HepG2 (cell line): Measurements from ENCODE around the gene E2F1. TPM values are rescaled to one million over a fixed set of nuclear protein-coding genes. Genes with fewer than 3 reads are reported as not detected.
A peak's percentile ranks its signal among the peaks of the same experiment; 100 is the strongest.

ENCODE experiments used
- AGO2 ChIP-seq: fragments of 200-400 bp; formaldehyde crosslinking; optimal IDR thresholded peaks from 2 replicates; pipeline ENCODE3; 2017; ENCODE audit warnings: mild to moderate bottlenecking, low read depth, low read length, moderate library complexity
- BORCS8-MEF2B ChIP-seq: sonication (generic); formaldehyde crosslinking; IDR thresholded peaks from 2 replicates; pipeline ENCODE4 v1.8.0; 2022; ENCODE audit warnings: mild to moderate bottlenecking, missing genetic modification reagents
- HES4 ChIP-seq: sonication (generic); formaldehyde crosslinking; IDR thresholded peaks from 2 replicates; pipeline ENCODE4 v1.9.0; 2021; ENCODE audit warnings: mild to moderate bottlenecking, missing genetic modification reagents, borderline replicate concordance
- LCORL ChIP-seq, 2 experiments: fragments of 450-650 bp in 1 of 2; sonication (generic) in 1 of 2; formaldehyde crosslinking in 1 of 2; IDR thresholded peaks; 2 replicates each; pipeline versions ENCODE4 v1.5.0 to v1.6.1; 2017 to 2020; ENCODE audit warnings: antibody characterized with exemption in 1 of 2, missing genetic modification reagents in 1 of 2
- MBD4 ChIP-seq: IDR thresholded peaks from 2 replicates; pipeline ENCODE4 v1.6.1; 2012; ENCODE audit warnings: low read length, inconsistent platforms, borderline replicate concordance
- NFKBIZ ChIP-seq: IDR thresholded peaks from 2 replicates; pipeline ENCODE4 v1.6.1; 2018; ENCODE audit warnings: missing genetic modification reagents, missing compliant biosample characterization
- PLRG1 ChIP-seq: fragments of 450-650 bp; conservative IDR thresholded peaks from 2 replicates; pipeline ENCODE4 v1.6.1; 2016
- POLR2G ChIP-seq: fragments of 200-400 bp; formaldehyde crosslinking; IDR thresholded peaks from 2 replicates; pipeline ENCODE4 v1.6.1; 2018; ENCODE audit warnings: mild to moderate bottlenecking, low read depth, low read length, moderate library complexity
- RBM22 ChIP-seq: fragments of 200-400 bp; formaldehyde crosslinking; optimal IDR thresholded peaks from 2 replicates; pipeline ENCODE3; 2017; ENCODE audit warnings: mild to moderate bottlenecking, low read length, moderate library complexity
- REXO4 ChIP-seq: sonication (generic); formaldehyde crosslinking; IDR thresholded peaks from 2 replicates; pipeline ENCODE4 v1.8.0; 2022; ENCODE audit warnings: missing genetic modification reagents, mild to moderate bottlenecking, borderline replicate concordance
- ZNF136 ChIP-seq: sonication (generic); formaldehyde crosslinking; IDR thresholded peaks from 2 replicates; pipeline ENCODE4 v1.8.1; 2022; ENCODE audit warnings: low read depth, mild to moderate bottlenecking, moderate library complexity, missing genetic modification reagents
- ZNF775 ChIP-seq: sonication (generic); formaldehyde crosslinking; IDR thresholded peaks from 2 replicates; pipeline ENCODE4 v1.4.0; 2020; ENCODE audit warnings: missing genetic modification reagents, mild to moderate bottlenecking, moderate library complexity, borderline replicate concordance
- ZNF782 ChIP-seq: sonication (generic); formaldehyde crosslinking; IDR thresholded peaks from 2 replicates; pipeline ENCODE4 v1.4.0; 2020; ENCODE audit warnings: missing genetic modification reagents, mild to moderate bottlenecking, borderline replicate concordance
- ZNF790 ChIP-seq: sonication (generic); formaldehyde crosslinking; IDR thresholded peaks from 2 replicates; pipeline ENCODE4 v1.8.0; 2022; ENCODE audit warnings: missing genetic modification reagents, mild to moderate bottlenecking, borderline replicate concordance
- ZNF83 ChIP-seq: sonication (generic); formaldehyde crosslinking; IDR thresholded peaks from 2 replicates; pipeline ENCODE4 v1.4.0; 2020; ENCODE audit warnings: missing genetic modification reagents, mild to moderate bottlenecking, borderline replicate concordance
- ZNF891 ChIP-seq: sonication (generic); formaldehyde crosslinking; IDR thresholded peaks from 2 replicates; pipeline ENCODE4 v1.5.0; 2020; ENCODE audit warnings: mild to moderate bottlenecking, missing genetic modification reagents
- ZSCAN30 ChIP-seq: sonication (generic); formaldehyde crosslinking; IDR thresholded peaks from 2 replicates; pipeline ENCODE4 v1.5.0; 2020; ENCODE audit warnings: mild to moderate bottlenecking, missing genetic modification reagents
- polyA plus RNA-seq, 8 experiments: library from polyadenylated mRNA; depleted of rRNA in 3 of 8; stranded (reverse) in 7 of 8; unstranded in 1 of 8; fragments of >200 nt; fragmentation: Illumina TruSeq in 4 of 8; extraction: Trizol in 4 of 8; gene quantifications; 2 replicates each; pipeline versions ENCODE4 v1.2.1 to v1.2.3, GENCODE V29; 2011 to 2016; ENCODE audit warnings: low read depth in 4 of 8, missing spikeins in 1 of 8, mixed read lengths in 1 of 8; ENCODE audit not compliant: insufficient read depth in 1 of 8
- total RNA-seq, 5 experiments: library from RNA; depleted of rRNA; stranded (reverse); fragments of >200 nt; fragmentation: Illumina TruSeq; extraction: Trizol; gene quantifications; 2 replicates each; pipeline ENCODE4 v1.2.3, GENCODE V29; 2016; ENCODE audit warnings: low read depth in 1 of 5
- TF ChIP-seq, protein P1 (sequence below): sonication (generic); formaldehyde crosslinking; IDR thresholded peaks from 2 replicates; pipeline ENCODE4 v1.9.0; 2022; ENCODE audit warnings: low read depth, missing genetic modification reagents
- TF ChIP-seq, protein P2 (sequence below): sonication (generic); formaldehyde crosslinking; IDR thresholded peaks from 2 replicates; pipeline ENCODE4 v1.4.0; 2020; ENCODE audit warnings: mild to moderate bottlenecking, low read depth, missing genetic modification reagents
- TF ChIP-seq, protein P3 (sequence below): sonication (generic); formaldehyde crosslinking; IDR thresholded peaks from 2 replicates; pipeline ENCODE4 v1.5.0; 2020; ENCODE audit warnings: missing genetic modification reagents
- TF ChIP-seq, protein P4 (sequence below), 2 experiments: sonication (generic) in 1 of 2; formaldehyde crosslinking in 1 of 2; IDR thresholded peaks; 2 replicates each; pipeline versions ENCODE4 v1.4.0 to v1.6.1; 2018 to 2020; ENCODE audit warnings: missing genetic modification reagents in 2 of 2, borderline replicate concordance in 1 of 2, low read depth in 1 of 2, mild to moderate bottlenecking in 1 of 2, missing biosample characterization in 1 of 2
- TF ChIP-seq, protein P5 (sequence below): IDR thresholded peaks from 2 replicates; pipeline ENCODE4 v1.6.1; 2016; ENCODE audit warnings: missing genetic modification reagents, missing compliant biosample characterization

The E2F1 gene
- total and polyA plus RNA-seq, 2 of the 13 experiments (the other 11 are each of a cell fraction or from before 2014, with no cell fraction given) = 25.5 to 39.4 TPM

DNA sequence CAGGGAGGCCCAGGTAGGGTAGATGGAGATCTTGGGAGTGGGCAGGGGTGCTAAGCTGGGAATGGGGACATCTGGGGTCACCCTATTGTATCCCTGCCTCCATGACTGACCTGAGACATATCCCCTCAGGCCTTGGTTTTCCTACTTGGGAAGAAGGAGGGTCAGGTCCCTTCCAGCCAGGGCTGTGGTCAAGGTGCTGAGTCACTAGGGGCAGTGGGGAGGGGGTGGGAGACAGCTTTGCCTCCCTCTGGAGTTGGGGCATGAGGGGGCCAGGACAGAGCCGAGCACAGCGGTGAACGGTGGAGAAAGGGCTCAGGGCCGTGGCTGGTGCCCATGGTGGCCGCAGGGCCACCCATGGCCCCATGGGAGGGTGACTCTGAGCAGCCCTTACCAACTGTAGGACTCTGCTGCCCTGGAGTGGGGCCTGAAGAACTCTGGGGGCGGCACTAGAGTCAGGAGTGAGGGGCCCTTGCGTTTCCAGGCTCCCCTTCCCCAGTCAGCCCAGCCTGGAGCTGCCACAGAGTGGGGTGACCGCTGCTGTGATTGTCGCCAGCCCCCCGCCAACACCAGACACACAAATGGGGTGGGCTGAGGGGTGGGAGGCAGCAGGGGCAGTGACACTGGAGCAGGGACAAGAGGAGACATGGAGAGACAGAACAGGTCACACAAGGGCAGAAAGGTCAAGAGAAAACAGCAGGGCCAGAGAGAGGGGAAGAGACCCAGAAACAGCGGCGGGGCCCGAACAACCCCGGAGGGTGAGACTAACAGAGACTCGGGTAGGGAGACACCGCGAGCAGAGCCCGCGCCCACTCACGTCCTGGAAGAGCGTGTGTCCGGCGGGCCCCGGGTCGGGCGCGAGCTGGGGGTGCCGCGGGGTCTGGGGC lies 12.5 kb downstream of the E2F1 start (continued):
- TF ChIP-seq ZNF782 (CRISPR knock-in tag) (no peak), POLR2G (no peak), MBD4 (no peak), ZNF790 (CRISPR knock-in tag) (no peak), ZNF891 (CRISPR knock-in tag) (no peak), BORCS8-MEF2B (no peak), ZNF136 (no peak), ZSCAN30 (CRISPR knock-in tag) (no peak), NFKBIZ (peak; percentile 55; the same call in 1 of the 2 replicates), HES4 (peak; percentile 70), ZNF83 (CRISPR knock-in tag) (peak; percentile 85; the same call in 1 of the 2 replicates), REXO4 (CRISPR knock-in tag) (peak; percentile 43; the same call in 1 of the 2 replicates), RBM22 (peak; percentile 36), PLRG1 (no peak), LCORL (IDR thresholded peaks at IDR 0.05) (no peak), LCORL (CRISPR knock-in tag; IDR thresholded peaks at IDR 0.05) (peak; percentile 79), AGO2 (no peak), ZNF775 (no peak)
- TF ChIP-seq, protein P1, sequence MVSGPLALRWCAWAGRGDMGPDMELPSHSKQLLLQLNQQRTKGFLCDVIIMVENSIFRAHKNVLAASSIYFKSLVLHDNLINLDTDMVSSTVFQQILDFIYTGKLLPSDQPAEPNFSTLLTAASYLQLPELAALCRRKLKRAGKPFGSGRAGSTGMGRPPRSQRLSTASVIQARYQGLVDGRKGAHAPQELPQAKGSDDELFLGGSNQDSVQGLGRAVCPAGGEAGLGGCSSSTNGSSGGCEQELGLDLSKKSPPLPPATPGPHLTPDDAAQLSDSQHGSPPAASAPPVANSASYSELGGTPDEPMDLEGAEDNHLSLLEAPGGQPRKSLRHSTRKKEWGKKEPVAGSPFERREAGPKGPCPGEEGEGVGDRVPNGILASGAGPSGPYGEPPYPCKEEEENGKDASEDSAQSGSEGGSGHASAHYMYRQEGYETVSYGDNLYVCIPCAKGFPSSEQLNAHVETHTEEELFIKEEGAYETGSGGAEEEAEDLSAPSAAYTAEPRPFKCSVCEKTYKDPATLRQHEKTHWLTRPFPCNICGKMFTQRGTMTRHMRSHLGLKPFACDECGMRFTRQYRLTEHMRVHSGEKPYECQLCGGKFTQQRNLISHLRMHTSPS (CRISPR knock-in tag) = 0 out of 2 replicates have a peak, but pooled peaks have one; percentile 39
- TF ChIP-seq, protein P2, sequence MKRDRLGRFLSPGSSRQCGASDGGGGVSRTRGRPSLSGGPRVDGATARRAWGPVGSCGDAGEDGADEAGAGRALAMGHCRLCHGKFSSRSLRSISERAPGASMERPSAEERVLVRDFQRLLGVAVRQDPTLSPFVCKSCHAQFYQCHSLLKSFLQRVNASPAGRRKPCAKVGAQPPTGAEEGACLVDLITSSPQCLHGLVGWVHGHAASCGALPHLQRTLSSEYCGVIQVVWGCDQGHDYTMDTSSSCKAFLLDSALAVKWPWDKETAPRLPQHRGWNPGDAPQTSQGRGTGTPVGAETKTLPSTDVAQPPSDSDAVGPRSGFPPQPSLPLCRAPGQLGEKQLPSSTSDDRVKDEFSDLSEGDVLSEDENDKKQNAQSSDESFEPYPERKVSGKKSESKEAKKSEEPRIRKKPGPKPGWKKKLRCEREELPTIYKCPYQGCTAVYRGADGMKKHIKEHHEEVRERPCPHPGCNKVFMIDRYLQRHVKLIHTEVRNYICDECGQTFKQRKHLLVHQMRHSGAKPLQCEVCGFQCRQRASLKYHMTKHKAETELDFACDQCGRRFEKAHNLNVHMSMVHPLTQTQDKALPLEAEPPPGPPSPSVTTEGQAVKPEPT = no peak
- TF ChIP-seq, protein P3, sequence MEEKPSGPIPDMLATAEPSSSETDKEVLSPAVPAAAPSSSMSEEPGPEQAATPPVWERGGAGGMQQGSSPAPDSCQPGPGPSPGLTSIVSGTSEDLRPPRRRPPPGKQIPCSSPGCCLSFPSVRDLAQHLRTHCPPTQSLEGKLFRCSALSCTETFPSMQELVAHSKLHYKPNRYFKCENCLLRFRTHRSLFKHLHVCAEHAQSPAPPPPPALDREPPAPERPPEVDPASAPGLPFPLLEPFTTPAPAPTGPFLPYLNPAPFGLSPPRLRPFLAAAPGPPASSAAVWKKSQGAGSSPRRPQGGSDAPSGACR (CRISPR knock-in tag) = peak; percentile 60; the same call in 1 of the 2 replicates
- TF ChIP-seq, protein P4, sequence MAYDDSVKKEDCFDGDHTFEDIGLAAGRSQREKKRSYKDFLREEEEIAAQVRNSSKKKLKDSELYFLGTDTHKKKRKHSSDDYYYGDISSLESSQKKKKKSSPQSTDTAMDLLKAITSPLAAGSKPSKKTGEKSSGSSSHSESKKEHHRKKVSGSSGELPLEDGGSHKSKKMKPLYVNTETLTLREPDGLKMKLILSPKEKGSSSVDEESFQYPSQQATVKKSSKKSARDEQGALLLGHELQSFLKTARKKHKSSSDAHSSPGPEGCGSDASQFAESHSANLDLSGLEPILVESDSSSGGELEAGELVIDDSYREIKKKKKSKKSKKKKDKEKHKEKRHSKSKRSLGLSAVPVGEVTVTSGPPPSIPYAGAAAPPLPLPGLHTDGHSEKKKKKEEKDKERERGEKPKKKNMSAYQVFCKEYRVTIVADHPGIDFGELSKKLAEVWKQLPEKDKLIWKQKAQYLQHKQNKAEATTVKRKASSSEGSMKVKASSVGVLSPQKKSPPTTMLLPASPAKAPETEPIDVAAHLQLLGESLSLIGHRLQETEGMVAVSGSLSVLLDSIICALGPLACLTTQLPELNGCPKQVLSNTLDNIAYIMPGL (CRISPR knock-in tag; IDR thresholded peaks at IDR 0.05; ENCODE audit: borderline replicate concordance in 1 of 2, low read depth in 1 of 2) = peak in 1 of 2 experiments; percentile 46; a peak in 3 of 4 replicates
- TF ChIP-seq, protein P5, sequence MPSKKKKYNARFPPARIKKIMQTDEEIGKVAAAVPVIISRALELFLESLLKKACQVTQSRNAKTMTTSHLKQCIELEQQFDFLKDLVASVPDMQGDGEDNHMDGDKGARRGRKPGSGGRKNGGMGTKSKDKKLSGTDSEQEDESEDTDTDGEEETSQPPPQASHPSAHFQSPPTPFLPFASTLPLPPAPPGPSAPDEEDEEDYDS = no peak
